IMR-90 (cell line): Measurements from ENCODE around the gene TXLNA. TPM values are rescaled to one million over a fixed set of nuclear protein-coding genes. Genes with fewer than 3 reads are reported as not detected.

Experiments used
- ATAC-seq: fragments of 200-7000 bp; cut with Tn5 transposase; 2 replicates; pipeline ENCODE4 v1.9.1; 2020; ENCODE audit warnings: low read depth, mild to moderate bottlenecking, moderate library complexity
- BruUV-seq: library from RNA; stranded (reverse); fragments of 400-500 nt; replicated peaks from 2 replicates; lab custom pipeline; 2021; lab: Mats Ljungman, UMichigan
- CTCF ChIA-PET: fragments of 300-600 bp; formaldehyde crosslinking; extraction: SDS; loops from one replicate; lab custom pipeline; 2021; ENCODE audit warnings: antibody characterized with exemption; lab: Yijun Ruan, JAX
- POLR2A ChIA-PET: fragments of 300-600 bp; sonication (Branson Sonifier 250); formaldehyde crosslinking; loops from one replicate; lab custom pipeline; 2022; ENCODE audit warnings: antibody characterized with exemption; ENCODE audit not compliant: unreplicated experiment; lab: Charles Lee
- DNase-seq: peaks from one replicate; pipeline ENCODE4 v3.0.0; 2013
- H2AFZ ChIP-seq: replicated peaks from 2 replicates; pipeline ENCODE3; 2013; ENCODE audit warnings: low read length, mild to moderate bottlenecking; ENCODE audit not compliant: poor library complexity
- H2AK5ac ChIP-seq: 2 replicates; pipeline ENCODE4 v1.6.1; 2013; ENCODE audit warnings: low read depth, low read length, inconsistent platforms
- H2AK9ac ChIP-seq: replicated peaks from 2 replicates; pipeline ENCODE3; 2013; ENCODE audit warnings: mild to moderate bottlenecking, low read depth, low read length, moderate library complexity; ENCODE audit not compliant: poor library complexity
- H2BK120ac ChIP-seq: 2 replicates; pipeline ENCODE4 v1.6.1; 2013; ENCODE audit warnings: low read depth, low read length, inconsistent platforms
- H2BK15ac ChIP-seq: 3 replicates; pipeline ENCODE4 v1.6.1; 2013; ENCODE audit warnings: low read depth, low read length, inconsistent platforms
- H2BK20ac ChIP-seq: 2 replicates; pipeline ENCODE4 v1.6.1; 2013; ENCODE audit warnings: low read depth, mild to moderate bottlenecking, inconsistent platforms, low read length, moderate library complexity
- H2BK5ac ChIP-seq: 2 replicates; pipeline ENCODE4 v1.6.1; 2013; ENCODE audit warnings: mild to moderate bottlenecking, low read depth, low read length, inconsistent platforms; ENCODE audit not compliant: poor library complexity, severe bottlenecking
- H3K14ac ChIP-seq: replicated peaks from 2 replicates; pipeline ENCODE4 v1.6.1; 2013; ENCODE audit warnings: low read depth, low read length, inconsistent platforms
- H3K18ac ChIP-seq: 2 replicates; pipeline ENCODE4 v1.6.1; 2013; ENCODE audit warnings: low read depth, low read length, control low read depth
- H3K23ac ChIP-seq: 2 replicates; pipeline ENCODE4 v1.6.1; 2013; ENCODE audit warnings: low read depth, low read length, inconsistent platforms
- H3K27ac ChIP-seq: 2 replicates; pipeline ENCODE4 v1.5.1; 2013; ENCODE audit warnings: mild to moderate bottlenecking, control low read depth, low read length; ENCODE audit not compliant: insufficient read depth
- H3K27me3 ChIP-seq: 2 replicates; pipeline ENCODE4 v1.6.1; 2013; ENCODE audit warnings: low read length; ENCODE audit not compliant: control insufficient read depth, insufficient read depth
- H3K36me3 ChIP-seq: 2 replicates; pipeline ENCODE4 v1.6.1; 2013; ENCODE audit warnings: low read length, mixed read lengths; ENCODE audit not compliant: control insufficient read depth, insufficient read depth
- H3K4ac ChIP-seq: 2 replicates; pipeline ENCODE4 v1.6.1; 2013; ENCODE audit warnings: low read depth, low read length, inconsistent platforms
- H3K4me1 ChIP-seq: 2 replicates; pipeline ENCODE4 v1.6.1; 2013; ENCODE audit warnings: low read length, mixed read lengths; ENCODE audit not compliant: control insufficient read depth, insufficient read depth
- H3K4me2 ChIP-seq: 2 replicates; pipeline ENCODE4 v1.6.1; 2013; ENCODE audit warnings: low read depth, mild to moderate bottlenecking, control low read depth, low read length, moderate library complexity
- H3K4me3 ChIP-seq: 2 replicates; pipeline ENCODE4 v1.5.1; 2013; ENCODE audit warnings: low read depth, mild to moderate bottlenecking, control low read depth, low read length, moderate library complexity; ENCODE audit not compliant: insufficient read depth
- H3K56ac ChIP-seq: 2 replicates; pipeline ENCODE4 v1.6.1; 2013; ENCODE audit warnings: low read length, inconsistent platforms; ENCODE audit not compliant: insufficient read depth; ENCODE audit errors: extremely low read depth
- H3K79me1 ChIP-seq, 2 experiments: 2 replicates each; pipeline ENCODE4 v1.6.1; 2013; ENCODE audit warnings: low read length in 2 of 2, inconsistent platforms in 1 of 2, low read depth in 1 of 2
- H3K9ac ChIP-seq: 2 replicates; pipeline ENCODE4 v1.6.1; 2013; ENCODE audit warnings: low read depth, low read length, control low read depth
- H3K9me1 ChIP-seq: 2 replicates; pipeline ENCODE4 v1.6.1; 2013; ENCODE audit warnings: low read length, inconsistent platforms; ENCODE audit not compliant: insufficient read depth
- H3K9me3 ChIP-seq: 2 replicates; pipeline ENCODE4 v1.6.1; 2013; ENCODE audit warnings: low read length; ENCODE audit not compliant: control insufficient read depth, insufficient read depth
- H4K20me1 ChIP-seq: 2 replicates; pipeline ENCODE4 v1.6.1; 2013; ENCODE audit warnings: low read length, inconsistent platforms; ENCODE audit not compliant: insufficient read depth
- H4K5ac ChIP-seq: 2 replicates; pipeline ENCODE4 v1.6.1; 2013; ENCODE audit warnings: mild to moderate bottlenecking, low read depth, low read length, control low read depth
- H4K8ac ChIP-seq, 2 experiments: 2 replicates each; pipeline ENCODE4 v1.6.1; 2013; ENCODE audit warnings: low read depth in 2 of 2, low read length in 2 of 2, control low read depth in 1 of 2, inconsistent platforms in 1 of 2
- H4K91ac ChIP-seq: 2 replicates; pipeline ENCODE4 v1.6.1; 2013; ENCODE audit warnings: low read depth, low read length, inconsistent platforms; ENCODE audit not compliant: insufficient read depth
- BHLHE40 ChIP-seq: fragments of 150-350 bp; IDR thresholded peaks from 2 replicates; pipeline ENCODE4 v1.6.1; 2016; ENCODE audit warnings: mild to moderate bottlenecking, low read depth, low read length
- CEBPB ChIP-seq: IDR thresholded peaks from 2 replicates; pipeline ENCODE4 v1.6.1; 2012; ENCODE audit warnings: low read depth, low read length, improper control_type of control experiment
- CHD1 ChIP-seq: IDR thresholded peaks from 2 replicates; pipeline ENCODE4 v1.6.1; 2012; ENCODE audit warnings: low read depth, low read length, improper control_type of control experiment
- FOS ChIP-seq: fragments of 150-350 bp; IDR thresholded peaks from 2 replicates; pipeline ENCODE4 v1.6.1; 2016; ENCODE audit warnings: low read depth, low read length
- MAFK ChIP-seq: IDR thresholded peaks from 2 replicates; pipeline ENCODE4 v1.6.1; 2012; ENCODE audit warnings: low read depth, low read length, improper control_type of control experiment
- MAZ ChIP-seq: IDR thresholded peaks from 2 replicates; pipeline ENCODE4 v1.6.1; 2012; ENCODE audit warnings: low read depth, mild to moderate bottlenecking, low read length, improper control_type of control experiment, moderate library complexity, borderline replicate concordance
- MXI1 ChIP-seq: IDR thresholded peaks from 2 replicates; pipeline ENCODE4 v1.6.1; 2012; ENCODE audit warnings: low read depth, mild to moderate bottlenecking, low read length, moderate library complexity, borderline replicate concordance
- NFE2L2 ChIP-seq: fragments of 150-350 bp; IDR thresholded peaks from 2 replicates; pipeline ENCODE4 v1.6.1; 2016; ENCODE audit warnings: low read depth, mild to moderate bottlenecking, low read length
- POLR2A ChIP-seq: IDR thresholded peaks from 2 replicates; pipeline ENCODE4 v1.6.1; 2012; ENCODE audit warnings: mild to moderate bottlenecking, low read depth, low read length
- RAD21 ChIP-seq: IDR thresholded peaks from 2 replicates; pipeline ENCODE4 v1.6.1; 2012; ENCODE audit warnings: low read length, improper control_type of control experiment
- RCOR1 ChIP-seq: IDR thresholded peaks from 2 replicates; pipeline ENCODE4 v1.6.1; 2012; ENCODE audit warnings: mild to moderate bottlenecking, low read length, improper control_type of control experiment; ENCODE audit not compliant: insufficient replicate concordance
- RFX5 ChIP-seq: IDR thresholded peaks from 2 replicates; pipeline ENCODE4 v1.8.0; 2012; ENCODE audit warnings: low read depth, mild to moderate bottlenecking, low read length, moderate library complexity
- SMC3 ChIP-seq: fragments of 150-350 bp; IDR thresholded peaks from 2 replicates; pipeline ENCODE4 v1.6.1; 2016; ENCODE audit warnings: low read depth, mild to moderate bottlenecking, antibody characterized with exemption, low read length, moderate library complexity
- WGBS, 2 experiments: methylation state at CpG; one replicate each; pipeline versions ENCODE4 v1.1.5 to v1.1.7; 2013; ENCODE audit warnings: missing lambda C conversion rate in 2 of 2; ENCODE audit not compliant: insufficient read length in 1 of 2; ENCODE audit errors: extremely low coverage in 2 of 2; 5-methylcytosine and 5-hydroxymethylcytosine counted together
- dilution Hi-C: fragments of 300-500 bp; cut with HindIII; formaldehyde crosslinking; loops from one replicate; pipeline ENCODE4 v1.14.3; 2018; ENCODE audit warnings: low sequenced_read_pairs; ENCODE audit not compliant: unreplicated experiment
- in situ Hi-C: fragments of 300-500 bp; cut with MboI; formaldehyde crosslinking; loops from 3 replicates; pipeline ENCODE4 v1.14.3; 2019; ENCODE audit warnings: low sequenced_read_pairs, inconsistent platforms, mixed read lengths
- intact Hi-C: fragments of 100-400 bp; cut with micrococcal nuclease; formaldehyde crosslinking; loops from 2 replicates; pipeline ENCODE4 v1.10.0; 2022
- polyA plus RNA-seq, 3 experiments: library from polyadenylated mRNA; depleted of rRNA; stranded (reverse); fragments of >200 nt; gene quantifications; 2 replicates each; pipeline ENCODE4 v1.2.3, GENCODE V29; 2012; ENCODE audit warnings: low replicate concordance in 1 of 3
- total RNA-seq: library from RNA; depleted of rRNA; stranded (reverse); fragments of >200 nt; gene quantifications from 2 replicates; pipeline ENCODE4 v1.2.3, GENCODE V29; 2012
- TF ChIP-seq, protein P1 (sequence below): conservative IDR thresholded peaks from 2 replicates; pipeline ENCODE4 v1.5.1; 2012; ENCODE audit warnings: mild to moderate bottlenecking, low read depth, low read length, improper control_type of control experiment
- TF ChIP-seq, protein P2 (sequence below): fragments of 150-350 bp; IDR thresholded peaks from 2 replicates; pipeline ENCODE4 v1.6.1; 2016; ENCODE audit warnings: low read depth, mild to moderate bottlenecking, low read length, moderate library complexity, borderline replicate concordance
- TF ChIP-seq, protein P3 (sequence below): fragments of 150-350 bp; IDR thresholded peaks from 2 replicates; pipeline ENCODE4 v1.6.1; 2017; ENCODE audit warnings: mild to moderate bottlenecking, antibody characterized with exemption, low read length, low read depth

Gene TXLNA
- total and polyA plus RNA-seq, 2 of the 4 experiments (the other 2 are of a cell fraction) = 47.6 to 102 TPM

DNA sequence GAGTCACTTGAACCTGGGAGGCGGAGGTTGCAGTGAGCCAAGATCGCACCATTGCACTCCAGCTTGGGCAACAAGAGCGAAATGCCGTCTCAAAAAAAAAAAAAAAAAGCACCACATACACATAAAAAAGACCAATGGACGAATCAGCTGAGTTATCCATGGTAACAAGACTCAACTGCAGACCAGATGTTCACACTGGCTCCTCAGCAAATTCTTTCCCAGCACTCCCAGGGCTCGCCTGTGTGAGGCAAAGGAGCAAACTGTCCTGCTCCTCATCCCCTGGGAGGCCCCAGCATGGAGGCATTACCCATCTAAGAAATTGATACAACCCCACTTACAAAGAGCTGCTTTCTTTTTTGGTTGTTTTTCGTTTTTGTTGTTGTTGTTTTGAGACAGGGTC, 39.5 kb downstream of the TXLNA start:
- peaks cover 38% of the 10 kb centered on the region for H3K36me3 ChIP-seq
- H3K4ac ChIP-seq = no peak overlapping the region
- no peak overlapping the region for H2BK5ac ChIP-seq
- DNase-seq (peak; percentile 48), ATAC-seq (no peak)
- BruUV-seq = no TSS peak
- H2BK20ac ChIP-seq = no peak overlapping the region
- in situ Hi-C loops = loop anchor here (10.0 kb wide), 1 partner anchor 106 kb away; no protein-coding TSS in a partner anchor
- no peak overlapping the region for H2AK5ac ChIP-seq
- H3K79me1 ChIP-seq = peaks cover 25 to 65% of the 10 kb centered on the region in 2 experiments
- no peaks in the 10 kb centered on the region for H3K9me3 ChIP-seq
- TF ChIP-seq CEBPB (no peak), FOS (no peak), RCOR1 (no peak), RAD21 (no peak), MAFK (no peak), NFE2L2 (no peak), RFX5 (no peak), POLR2A (no peak), MAZ (no peak), BHLHE40 (no peak), CHD1 (no peak), MXI1 (no peak), SMC3 (no peak)
- TF ChIP-seq, protein P1, sequence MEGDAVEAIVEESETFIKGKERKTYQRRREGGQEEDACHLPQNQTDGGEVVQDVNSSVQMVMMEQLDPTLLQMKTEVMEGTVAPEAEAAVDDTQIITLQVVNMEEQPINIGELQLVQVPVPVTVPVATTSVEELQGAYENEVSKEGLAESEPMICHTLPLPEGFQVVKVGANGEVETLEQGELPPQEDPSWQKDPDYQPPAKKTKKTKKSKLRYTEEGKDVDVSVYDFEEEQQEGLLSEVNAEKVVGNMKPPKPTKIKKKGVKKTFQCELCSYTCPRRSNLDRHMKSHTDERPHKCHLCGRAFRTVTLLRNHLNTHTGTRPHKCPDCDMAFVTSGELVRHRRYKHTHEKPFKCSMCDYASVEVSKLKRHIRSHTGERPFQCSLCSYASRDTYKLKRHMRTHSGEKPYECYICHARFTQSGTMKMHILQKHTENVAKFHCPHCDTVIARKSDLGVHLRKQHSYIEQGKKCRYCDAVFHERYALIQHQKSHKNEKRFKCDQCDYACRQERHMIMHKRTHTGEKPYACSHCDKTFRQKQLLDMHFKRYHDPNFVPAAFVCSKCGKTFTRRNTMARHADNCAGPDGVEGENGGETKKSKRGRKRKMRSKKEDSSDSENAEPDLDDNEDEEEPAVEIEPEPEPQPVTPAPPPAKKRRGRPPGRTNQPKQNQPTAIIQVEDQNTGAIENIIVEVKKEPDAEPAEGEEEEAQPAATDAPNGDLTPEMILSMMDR = no peak
- TF ChIP-seq, protein P2, sequence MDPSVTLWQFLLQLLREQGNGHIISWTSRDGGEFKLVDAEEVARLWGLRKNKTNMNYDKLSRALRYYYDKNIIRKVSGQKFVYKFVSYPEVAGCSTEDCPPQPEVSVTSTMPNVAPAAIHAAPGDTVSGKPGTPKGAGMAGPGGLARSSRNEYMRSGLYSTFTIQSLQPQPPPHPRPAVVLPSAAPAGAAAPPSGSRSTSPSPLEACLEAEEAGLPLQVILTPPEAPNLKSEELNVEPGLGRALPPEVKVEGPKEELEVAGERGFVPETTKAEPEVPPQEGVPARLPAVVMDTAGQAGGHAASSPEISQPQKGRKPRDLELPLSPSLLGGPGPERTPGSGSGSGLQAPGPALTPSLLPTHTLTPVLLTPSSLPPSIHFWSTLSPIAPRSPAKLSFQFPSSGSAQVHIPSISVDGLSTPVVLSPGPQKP = no peak
- TF ChIP-seq, protein P3, sequence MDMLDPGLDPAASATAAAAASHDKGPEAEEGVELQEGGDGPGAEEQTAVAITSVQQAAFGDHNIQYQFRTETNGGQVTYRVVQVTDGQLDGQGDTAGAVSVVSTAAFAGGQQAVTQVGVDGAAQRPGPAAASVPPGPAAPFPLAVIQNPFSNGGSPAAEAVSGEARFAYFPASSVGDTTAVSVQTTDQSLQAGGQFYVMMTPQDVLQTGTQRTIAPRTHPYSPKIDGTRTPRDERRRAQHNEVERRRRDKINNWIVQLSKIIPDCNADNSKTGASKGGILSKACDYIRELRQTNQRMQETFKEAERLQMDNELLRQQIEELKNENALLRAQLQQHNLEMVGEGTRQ = no peak
- H3K9ac ChIP-seq = no peak overlapping the region
- H3K23ac ChIP-seq = no peak overlapping the region
- H2BK15ac ChIP-seq = no peak overlapping the region
- no peak overlapping the region for H3K4me2 ChIP-seq
- no CpG with 5 or more reads among the region's 7 CpGs for WGBS, 2 experiments
- ChIA-PET CTCF (interaction anchor here (0.6 to 0.7 kb wide), 2 partner anchors 29 to 41 kb away, joined by 4 to 5 read pairs; no protein-coding TSS in a partner anchor), POLR2A (interaction anchor here (0.6 kb wide), 1 partner anchor 105 kb away, joined by 7 read pairs; no protein-coding TSS in a partner anchor)
- no peak overlapping the region for H3K18ac ChIP-seq
- H4K91ac ChIP-seq = no peak overlapping the region
- no peak overlapping the region for H3K27ac ChIP-seq
- H3K27me3 ChIP-seq = no peaks in the 10 kb centered on the region
- no peak overlapping the region for H2AFZ ChIP-seq
- no peak overlapping the region for H4K5ac ChIP-seq
- no peak overlapping the region for H3K14ac ChIP-seq
- peaks cover 12% of the 10 kb centered on the region for H3K4me1 ChIP-seq
- H2BK120ac ChIP-seq = no peak overlapping the region
- intact Hi-C loops = no loop called here
- dilution Hi-C loops = no loop called here
- no peak overlapping the region for H2AK9ac ChIP-seq
- no peak overlapping the region for H4K8ac ChIP-seq
- H3K4me3 ChIP-seq = no peak overlapping the region
- peaks cover 13% of the 10 kb centered on the region for H3K9me1 ChIP-seq
- no peaks in the 10 kb centered on the region for H4K20me1 ChIP-seq
- no peak overlapping the region for H3K56ac ChIP-seq
